Suprapubic skin (tissue), 4 donors: ENCODE measurements around the gene LRSAM1. TPM values are rescaled to one million over a fixed set of nuclear protein-coding genes. Genes with fewer than 3 reads are reported as not detected.

ENCODE experiments used
- DNase-seq, 2 donors: peaks; one replicate each; pipeline ENCODE4 v3.0.0-alpha.2; 2019; ENCODE audit warnings: low spot score in 2 of 2
- H3K27ac ChIP-seq: fragments of 200-600 bp; sonication (generic); one replicate; pipeline ENCODE4 v1.5.1; 2019
- H3K27me3 ChIP-seq: fragments of 200-600 bp; sonication (generic); one replicate; pipeline ENCODE4 v1.5.1; 2019
- H3K36me3 ChIP-seq: fragments of 200-600 bp; sonication (generic); one replicate; pipeline ENCODE4 v1.5.1; 2019
- H3K4me1 ChIP-seq: fragments of 200-600 bp; sonication (generic); one replicate; pipeline ENCODE4 v1.5.1; 2019
- H3K4me3 ChIP-seq: fragments of 200-600 bp; sonication (generic); one replicate; pipeline ENCODE4 v1.5.1; 2019; ENCODE audit warnings: mild to moderate bottlenecking
- H3K9me3 ChIP-seq: fragments of 200-600 bp; sonication (generic); one replicate; pipeline ENCODE4 v1.5.1; 2019
- EP300 ChIP-seq: sonication (generic); formaldehyde crosslinking; IDR thresholded peaks from one replicate; pipeline ENCODE4 v1.6.1; 2017; ENCODE audit warnings: antibody characterized with exemption
- POLR2A ChIP-seq, 2 donors: fragments of 450-650 bp; IDR thresholded peaks; one replicate each; pipeline ENCODE4 v1.6.1; 2017; ENCODE audit warnings: antibody characterized with exemption in 2 of 2, mild to moderate bottlenecking in 2 of 2, moderate library complexity in 2 of 2
- POLR2AphosphoS5 ChIP-seq, 3 donors: sonication (generic); formaldehyde crosslinking; IDR thresholded peaks; one replicate each; pipeline ENCODE4 v1.6.1; 2017; ENCODE audit warnings: antibody characterized with exemption in 3 of 3
- WGBS: methylation state at CpG from one replicate; pipeline ENCODE4 v1.1.5; 2018; 5-methylcytosine and 5-hydroxymethylcytosine counted together
- total RNA-seq, 4 donors: library from RNA; depleted of rRNA; stranded (reverse); fragments of >200 nt; gene quantifications; one replicate each; pipeline ENCODE4 v1.1.0, GENCODE V29; 2016
- TF ChIP-seq, protein P1 (sequence below), 2 donors: fragments of 200-600 bp in 1 of 2; fragments of 450-650 bp in 1 of 2; sonication (generic) in 1 of 2; IDR thresholded peaks; one replicate each; pipeline ENCODE4 v1.5.1; 2016 to 2019; ENCODE audit warnings: antibody characterized with exemption in 2 of 2, mild to moderate bottlenecking in 1 of 2, moderate library complexity in 1 of 2

Gene LRSAM1
- total RNA-seq, 4 donors from 2014 or later, result 31.2 to 84.7 (median 37.2) TPM

DNA sequence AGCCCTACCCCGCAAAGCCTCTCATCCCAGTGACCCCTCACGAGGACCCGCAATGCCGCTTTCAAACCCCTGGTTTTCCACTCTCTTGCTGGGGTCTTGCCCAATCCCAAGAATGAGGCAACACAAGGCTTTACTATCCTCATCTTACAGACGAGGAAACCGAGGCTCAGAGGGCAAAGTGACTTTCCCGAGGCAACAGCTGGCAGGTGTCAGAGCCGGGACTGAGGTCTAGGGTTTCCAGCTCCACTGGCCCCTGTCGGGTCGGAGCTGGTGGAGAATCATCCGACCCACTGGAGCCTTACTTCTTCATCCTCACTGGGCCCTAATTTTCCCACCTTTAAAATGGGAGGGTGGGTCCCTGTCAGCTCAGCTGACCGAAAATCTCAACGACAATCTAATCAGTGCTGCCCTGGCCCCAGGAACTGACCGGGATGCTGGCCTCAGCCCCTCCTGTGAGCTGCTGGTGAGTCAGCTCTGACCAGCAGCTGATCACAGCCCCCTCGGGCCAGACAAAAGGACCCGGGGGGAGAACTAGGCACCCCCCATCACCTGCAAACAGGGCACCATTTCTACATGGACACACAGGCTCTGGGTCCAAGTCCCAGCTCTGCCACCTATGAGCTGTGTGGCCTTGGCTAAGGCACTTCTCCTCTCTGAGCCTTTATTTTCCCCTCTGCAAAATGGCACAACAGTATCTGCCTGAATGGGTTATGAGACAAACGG lies 88.1 kb downstream of the LRSAM1 start:
- peaks cover 93% of the 10 kb centered on the region for H3K4me1 ChIP-seq
- H3K27ac ChIP-seq, result peak overlapping the region; percentile 85
- H3K27me3 ChIP-seq, result no peaks in the 10 kb centered on the region
- H3K9me3 ChIP-seq, result no peaks in the 10 kb centered on the region
- WGBS, result 67% methylated on average over 10 of the region's 17 CpGs
- no peak overlapping the region for H3K4me3 ChIP-seq
- no peak for DNase-seq
- peaks cover 4% of the 10 kb centered on the region for H3K36me3 ChIP-seq
- no peak for TF ChIP-seq EP300
- TF ChIP-seq POLR2AphosphoS5 (IDR thresholded peaks at IDR 0.05), result no peak
- TF ChIP-seq, protein P1, sequence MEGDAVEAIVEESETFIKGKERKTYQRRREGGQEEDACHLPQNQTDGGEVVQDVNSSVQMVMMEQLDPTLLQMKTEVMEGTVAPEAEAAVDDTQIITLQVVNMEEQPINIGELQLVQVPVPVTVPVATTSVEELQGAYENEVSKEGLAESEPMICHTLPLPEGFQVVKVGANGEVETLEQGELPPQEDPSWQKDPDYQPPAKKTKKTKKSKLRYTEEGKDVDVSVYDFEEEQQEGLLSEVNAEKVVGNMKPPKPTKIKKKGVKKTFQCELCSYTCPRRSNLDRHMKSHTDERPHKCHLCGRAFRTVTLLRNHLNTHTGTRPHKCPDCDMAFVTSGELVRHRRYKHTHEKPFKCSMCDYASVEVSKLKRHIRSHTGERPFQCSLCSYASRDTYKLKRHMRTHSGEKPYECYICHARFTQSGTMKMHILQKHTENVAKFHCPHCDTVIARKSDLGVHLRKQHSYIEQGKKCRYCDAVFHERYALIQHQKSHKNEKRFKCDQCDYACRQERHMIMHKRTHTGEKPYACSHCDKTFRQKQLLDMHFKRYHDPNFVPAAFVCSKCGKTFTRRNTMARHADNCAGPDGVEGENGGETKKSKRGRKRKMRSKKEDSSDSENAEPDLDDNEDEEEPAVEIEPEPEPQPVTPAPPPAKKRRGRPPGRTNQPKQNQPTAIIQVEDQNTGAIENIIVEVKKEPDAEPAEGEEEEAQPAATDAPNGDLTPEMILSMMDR (IDR thresholded peaks at IDR 0.05), result no peak
- no peak for TF ChIP-seq POLR2A (IDR thresholded peaks at IDR 0.05)

DNA sequence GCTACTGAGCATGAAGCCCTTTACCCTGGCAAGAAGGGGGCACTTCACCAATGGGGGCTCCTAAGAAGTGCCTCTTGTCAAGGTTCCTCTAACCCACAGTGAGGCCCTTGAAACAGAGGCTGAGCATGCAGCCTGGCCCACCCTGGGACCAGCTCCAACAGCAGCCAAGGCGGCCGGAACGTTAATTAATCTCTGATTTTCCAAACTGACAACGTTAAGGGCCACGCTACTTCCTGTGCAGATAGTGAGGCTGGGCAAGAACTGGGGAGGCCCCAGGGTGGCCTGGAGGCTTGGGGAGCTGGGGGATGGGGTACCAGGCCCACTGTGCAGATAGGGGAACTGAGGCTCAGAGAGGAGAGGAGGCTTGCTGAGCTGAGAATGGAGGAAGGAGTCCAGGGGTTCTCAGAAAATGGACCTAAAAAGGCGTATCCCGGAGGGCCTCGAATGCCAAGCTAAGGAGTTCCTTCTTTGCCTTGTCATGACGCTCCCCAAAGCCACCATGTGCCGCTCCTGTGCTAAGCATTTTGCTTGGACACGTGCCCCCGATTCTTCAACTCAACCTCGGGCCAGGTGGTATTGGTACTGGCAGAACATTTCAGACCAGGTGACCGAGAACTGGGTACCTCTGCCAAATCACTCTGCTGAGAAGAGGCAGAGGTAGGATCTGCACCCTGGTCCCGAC lies 88.8 kb downstream of the LRSAM1 start:
- TF ChIP-seq POLR2AphosphoS5 (IDR thresholded peaks at IDR 0.05), result no peak
- no peak for TF ChIP-seq EP300
- TF ChIP-seq, protein P1 (IDR thresholded peaks at IDR 0.05), result no peak
- no peak for TF ChIP-seq POLR2A (IDR thresholded peaks at IDR 0.05)
- peaks cover 4% of the 10 kb centered on the region for H3K36me3 ChIP-seq
- WGBS, result 65% methylated on average over 13 of the region's 15 CpGs
- H3K27ac ChIP-seq, result peak overlapping the region; percentile 85
- H3K4me3 ChIP-seq, result no peak overlapping the region
- peaks cover 98% of the 10 kb centered on the region for H3K4me1 ChIP-seq
- DNase-seq, result no peak
- no peaks in the 10 kb centered on the region for H3K9me3 ChIP-seq
- H3K27me3 ChIP-seq, result no peaks in the 10 kb centered on the region

DNA sequence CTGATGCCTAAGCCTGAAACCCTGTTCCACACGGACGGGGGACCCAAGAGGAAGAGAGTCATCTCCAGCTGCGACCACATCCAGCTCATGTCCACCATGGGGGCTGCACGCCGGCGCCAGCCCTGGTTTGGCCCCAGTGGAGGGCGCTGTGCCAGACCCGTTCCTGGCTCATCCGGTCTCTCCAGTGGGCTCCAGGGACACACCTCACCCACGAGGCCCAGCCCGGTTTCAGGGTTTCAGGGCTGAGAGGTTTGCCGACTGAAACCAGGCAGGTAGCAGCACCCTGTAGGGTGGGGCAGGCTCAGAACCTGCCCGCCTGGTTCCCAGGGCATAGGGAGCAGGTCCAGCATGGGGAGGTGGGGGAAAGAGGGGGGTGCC lies 89.3 kb downstream of the LRSAM1 start:
- Histone ChIP-seq H3K27me3 (no peaks in the 10 kb centered on the region), H3K36me3 (peaks cover 4% of the 10 kb centered on the region), H3K4me1 (peaks cover 98% of the 10 kb centered on the region), H3K9me3 (no peaks in the 10 kb centered on the region), H3K4me3 (no peak overlapping the region), H3K27ac (peak overlapping the region; percentile 85)
- WGBS, result 40% methylated on average over 1 of the region's 13 CpGs
- TF ChIP-seq, protein P1 (IDR thresholded peaks at IDR 0.05), result no peak
- TF ChIP-seq POLR2AphosphoS5 (IDR thresholded peaks at IDR 0.05) (no peak), EP300 (no peak), POLR2A (IDR thresholded peaks at IDR 0.05) (no peak)
- DNase-seq, result no peak

DNA sequence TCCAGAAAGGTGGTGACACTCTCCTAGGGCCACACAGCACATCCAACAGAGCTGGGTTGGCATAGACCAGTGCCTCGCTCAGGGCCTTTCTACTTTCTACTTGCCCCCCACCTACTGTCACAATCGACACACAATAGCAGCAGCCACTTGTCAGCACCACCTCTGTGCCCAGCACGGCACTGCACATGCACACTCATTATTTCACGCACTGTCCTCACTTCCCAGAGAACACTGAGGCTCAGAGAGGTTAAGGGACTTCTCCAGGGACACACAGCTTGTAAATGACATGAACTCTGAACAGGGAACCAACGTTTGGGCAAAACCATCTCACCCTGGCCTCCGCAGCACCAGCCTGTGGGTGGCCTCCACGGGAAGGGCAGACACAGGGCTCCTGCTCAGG lies 89.9 kb downstream of the LRSAM1 start:
- 63% methylated on average over 4 of the region's 7 CpGs for WGBS
- Histone ChIP-seq H3K27me3 (no peaks in the 10 kb centered on the region), H3K4me1 (peaks cover 98% of the 10 kb centered on the region), H3K4me3 (no peak overlapping the region), H3K9me3 (no peaks in the 10 kb centered on the region), H3K36me3 (peaks cover 1% of the 10 kb centered on the region), H3K27ac (peak overlapping the region; percentile 85)
- no peak for DNase-seq
- TF ChIP-seq POLR2A (IDR thresholded peaks at IDR 0.05) (no peak), EP300 (no peak), POLR2AphosphoS5 (IDR thresholded peaks at IDR 0.05) (no peak)
- TF ChIP-seq, protein P1 (IDR thresholded peaks at IDR 0.05), result no peak

DNA sequence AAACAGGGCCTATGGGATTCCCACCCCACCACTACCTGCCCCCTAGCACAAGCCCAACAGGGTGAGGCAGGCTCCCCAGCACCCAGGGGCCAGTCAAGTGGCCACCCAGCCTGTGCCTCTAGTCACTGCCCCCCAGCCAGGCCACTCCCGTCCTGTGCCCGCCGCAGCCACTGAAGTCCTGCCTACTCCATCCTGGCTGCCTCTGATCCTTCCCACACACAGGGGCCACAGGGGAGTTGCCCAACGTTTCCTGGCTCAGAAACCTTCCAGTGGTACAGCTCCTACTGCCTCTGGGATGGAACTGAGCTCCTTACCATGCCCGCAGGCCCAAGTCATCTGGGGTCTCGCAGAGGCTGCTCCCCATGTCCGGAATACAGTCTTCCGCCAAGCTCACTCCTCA lies 90.6 kb downstream of the LRSAM1 start:
- Histone ChIP-seq H3K36me3 (no peaks in the 10 kb centered on the region), H3K27me3 (no peaks in the 10 kb centered on the region), H3K4me1 (peaks cover 98% of the 10 kb centered on the region), H3K9me3 (no peaks in the 10 kb centered on the region), H3K4me3 (no peak overlapping the region), H3K27ac (peak overlapping the region; percentile 85)
- peak in 1 of 2 donors; percentile 78 for DNase-seq
- TF ChIP-seq POLR2AphosphoS5 (IDR thresholded peaks at IDR 0.05) (no peak), POLR2A (IDR thresholded peaks at IDR 0.05) (no peak), EP300 (no peak)
- TF ChIP-seq, protein P1 (IDR thresholded peaks at IDR 0.05), result no peak
- WGBS, result 56% methylated on average over 3 of the region's 8 CpGs
